Vagina (tissue), 2 donors: ENCODE measurements around the gene LMBR1L. TPM values are rescaled to one million over a fixed set of nuclear protein-coding genes. Genes with fewer than 3 reads are reported as not detected.

ENCODE experiments used
- DNase-seq, 2 donors: peaks; one replicate each; pipeline ENCODE4 v3.0.0-alpha.2; 2017; ENCODE audit errors: extremely low spot score in 2 of 2
- H3K27ac ChIP-seq: fragments of 200-600 bp; sonication (generic); one replicate; pipeline ENCODE4 v1.5.1; 2019
- H3K27me3 ChIP-seq: fragments of 200-600 bp; sonication (generic); one replicate; pipeline ENCODE4 v1.5.1; 2019
- H3K36me3 ChIP-seq, 2 donors: fragments of 200-600 bp; sonication (generic); one replicate each; pipeline ENCODE4 v1.5.1; 2017 to 2019
- H3K4me1 ChIP-seq: fragments of 200-600 bp; sonication (generic); one replicate; pipeline ENCODE4 v1.5.1; 2019
- H3K4me3 ChIP-seq, 2 donors: fragments of 200-600 bp; sonication (generic); 1 replicate in 1 of 2; 2 replicates in 1 of 2; pipeline ENCODE4 v1.5.1; 2016 to 2019
- H3K9me3 ChIP-seq: fragments of 200-600 bp; sonication (generic); one replicate; pipeline ENCODE4 v1.5.1; 2019
- POLR2A ChIP-seq, 2 donors: fragments of 450-650 bp; IDR thresholded peaks; one replicate each; pipeline ENCODE4 v1.6.1; 2017; ENCODE audit warnings: antibody characterized with exemption in 2 of 2, mild to moderate bottlenecking in 2 of 2, moderate library complexity in 2 of 2
- POLR2AphosphoS5 ChIP-seq, 2 donors: sonication (generic); formaldehyde crosslinking; IDR thresholded peaks; one replicate each; pipeline ENCODE4 v1.9.0; 2017; ENCODE audit warnings: antibody characterized with exemption in 2 of 2, mild to moderate bottlenecking in 2 of 2, low read depth in 1 of 2; ENCODE audit not compliant: insufficient read depth in 1 of 2
- intact Hi-C: fragments of 100-400 bp; cut with DNase I; formaldehyde crosslinking; loops from one replicate; pipeline ENCODE4 v1.15.1; 2023
- total RNA-seq: library from RNA; depleted of rRNA; stranded (reverse); fragments of >200 nt; gene quantifications from one replicate; pipeline ENCODE4 v1.2.3, GENCODE V29; 2016
- TF ChIP-seq, protein P1 (sequence below), 3 experiments: fragments of 450-650 bp in 2 of 3; fragments of 200-600 bp in 1 of 3; sonication (generic) in 1 of 3; IDR thresholded peaks; one replicate each; pipeline ENCODE4 v1.5.1; 2017 to 2019; ENCODE audit warnings: antibody characterized with exemption in 3 of 3, mild to moderate bottlenecking in 2 of 3, moderate library complexity in 2 of 3

LMBR1L gene
- total RNA-seq, 1 donor from 2014 or later: 53.3 TPM

DNA sequence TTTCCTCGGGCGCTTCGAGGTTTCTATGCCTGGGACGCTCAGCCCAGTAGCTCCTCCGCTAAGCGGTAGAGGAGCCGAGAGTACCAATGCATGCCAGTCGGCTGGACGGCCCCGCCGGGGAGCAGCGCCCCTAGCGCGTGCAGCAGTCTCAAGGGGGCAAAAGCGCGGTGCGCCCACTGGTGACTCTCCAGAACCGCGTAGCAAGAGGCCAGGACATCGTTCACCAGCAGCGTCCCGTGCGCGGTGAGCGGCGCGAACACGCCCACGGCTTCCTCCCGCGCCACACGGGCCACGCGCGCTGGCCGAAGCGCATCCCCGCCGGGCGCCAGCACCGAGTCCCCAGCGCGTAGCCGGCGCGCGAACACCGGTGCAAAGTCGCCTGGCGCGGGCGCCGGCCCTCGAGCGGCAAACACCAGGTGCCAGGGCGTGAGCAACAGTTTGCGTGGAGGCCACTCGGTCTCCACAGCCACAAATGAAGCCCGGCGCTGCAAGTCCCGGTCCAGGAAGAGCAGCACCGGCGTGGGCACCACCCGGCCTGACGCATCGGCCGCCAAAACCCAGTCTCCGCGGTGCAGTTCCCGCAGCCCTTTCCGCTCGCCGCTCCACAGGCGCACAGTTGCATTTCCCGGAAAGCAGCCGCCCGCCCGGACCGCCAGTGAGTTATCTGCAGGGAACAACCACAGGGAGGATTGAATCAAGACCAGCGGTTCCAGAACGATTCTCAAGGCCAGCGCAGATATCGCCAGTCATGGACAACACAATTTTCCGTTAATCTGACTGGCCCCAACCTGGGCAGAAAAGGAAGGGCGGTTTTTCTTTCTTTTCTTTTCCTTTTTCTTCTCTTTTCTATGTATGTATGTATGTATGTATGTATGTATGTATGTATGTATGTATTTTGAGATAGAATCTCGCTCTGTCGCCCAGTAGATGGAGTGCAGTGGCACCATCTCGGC is 20.6 kb downstream of the LMBR1L start:
- no peak for DNase-seq
- intact Hi-C loops: loop anchor here (2.0 to 10.0 kb wide), 2 partner anchors 31 to 145 kb away; no protein-coding TSS in a partner anchor
- no peak overlapping the region for H3K27ac ChIP-seq

DNA sequence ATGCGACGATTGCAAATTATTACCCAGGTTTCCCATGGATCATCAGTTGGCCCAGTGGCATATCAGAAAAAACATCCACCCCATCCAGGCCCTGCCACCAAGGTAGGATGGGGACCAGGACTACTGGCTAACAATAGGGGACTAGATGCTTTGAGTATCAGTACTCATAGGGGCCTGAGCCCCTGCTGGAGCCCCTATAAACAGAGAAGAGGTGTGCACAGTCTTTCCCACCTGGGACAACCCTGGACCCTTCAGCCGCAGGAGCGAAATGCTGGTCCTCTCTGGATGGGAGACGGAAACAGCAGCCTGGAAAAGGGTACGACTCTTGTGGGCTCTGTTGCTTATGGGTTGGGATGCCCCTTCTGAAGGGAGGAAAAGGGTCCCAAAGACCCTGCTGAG is 21.7 kb downstream of the LMBR1L start:
- Histone ChIP-seq H3K9me3 (no peaks in the 10 kb centered on the region), H3K36me3 (no peaks in the 10 kb centered on the region), H3K4me3 (no peak overlapping the region), H3K27me3 (no peaks in the 10 kb centered on the region), H3K4me1 (peaks cover 47% of the 10 kb centered on the region), H3K27ac (no peak overlapping the region)
- TF ChIP-seq, protein P1, sequence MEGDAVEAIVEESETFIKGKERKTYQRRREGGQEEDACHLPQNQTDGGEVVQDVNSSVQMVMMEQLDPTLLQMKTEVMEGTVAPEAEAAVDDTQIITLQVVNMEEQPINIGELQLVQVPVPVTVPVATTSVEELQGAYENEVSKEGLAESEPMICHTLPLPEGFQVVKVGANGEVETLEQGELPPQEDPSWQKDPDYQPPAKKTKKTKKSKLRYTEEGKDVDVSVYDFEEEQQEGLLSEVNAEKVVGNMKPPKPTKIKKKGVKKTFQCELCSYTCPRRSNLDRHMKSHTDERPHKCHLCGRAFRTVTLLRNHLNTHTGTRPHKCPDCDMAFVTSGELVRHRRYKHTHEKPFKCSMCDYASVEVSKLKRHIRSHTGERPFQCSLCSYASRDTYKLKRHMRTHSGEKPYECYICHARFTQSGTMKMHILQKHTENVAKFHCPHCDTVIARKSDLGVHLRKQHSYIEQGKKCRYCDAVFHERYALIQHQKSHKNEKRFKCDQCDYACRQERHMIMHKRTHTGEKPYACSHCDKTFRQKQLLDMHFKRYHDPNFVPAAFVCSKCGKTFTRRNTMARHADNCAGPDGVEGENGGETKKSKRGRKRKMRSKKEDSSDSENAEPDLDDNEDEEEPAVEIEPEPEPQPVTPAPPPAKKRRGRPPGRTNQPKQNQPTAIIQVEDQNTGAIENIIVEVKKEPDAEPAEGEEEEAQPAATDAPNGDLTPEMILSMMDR (IDR thresholded peaks at IDR 0.05): no peak
- TF ChIP-seq POLR2AphosphoS5 (IDR thresholded peaks at IDR 0.05; ENCODE audit: insufficient read depth in 1 of 2, low read depth in 1 of 2) (no peak), POLR2A (IDR thresholded peaks at IDR 0.05) (no peak)
- intact Hi-C loops: loop anchor here (2.0 kb wide), 1 partner anchor 32 kb away; no protein-coding TSS in a partner anchor
- no peak for DNase-seq

More for the DNA sequence above, 20.6 kb downstream of the LMBR1L start:
- H3K4me3 ChIP-seq: peak overlapping the region; percentile 26 to 49
- H3K36me3 ChIP-seq: no peaks in the 10 kb centered on the region
- H3K9me3 ChIP-seq: no peaks in the 10 kb centered on the region
- H3K4me1 ChIP-seq: peaks cover 59% of the 10 kb centered on the region
- no peaks in the 10 kb centered on the region for H3K27me3 ChIP-seq
- TF ChIP-seq POLR2AphosphoS5 (IDR thresholded peaks at IDR 0.05; ENCODE audit: insufficient read depth in 1 of 2, low read depth in 1 of 2) (no peak), POLR2A (IDR thresholded peaks at IDR 0.05) (no peak)
- TF ChIP-seq, protein P1 (IDR thresholded peaks at IDR 0.05): no peak

DNA sequence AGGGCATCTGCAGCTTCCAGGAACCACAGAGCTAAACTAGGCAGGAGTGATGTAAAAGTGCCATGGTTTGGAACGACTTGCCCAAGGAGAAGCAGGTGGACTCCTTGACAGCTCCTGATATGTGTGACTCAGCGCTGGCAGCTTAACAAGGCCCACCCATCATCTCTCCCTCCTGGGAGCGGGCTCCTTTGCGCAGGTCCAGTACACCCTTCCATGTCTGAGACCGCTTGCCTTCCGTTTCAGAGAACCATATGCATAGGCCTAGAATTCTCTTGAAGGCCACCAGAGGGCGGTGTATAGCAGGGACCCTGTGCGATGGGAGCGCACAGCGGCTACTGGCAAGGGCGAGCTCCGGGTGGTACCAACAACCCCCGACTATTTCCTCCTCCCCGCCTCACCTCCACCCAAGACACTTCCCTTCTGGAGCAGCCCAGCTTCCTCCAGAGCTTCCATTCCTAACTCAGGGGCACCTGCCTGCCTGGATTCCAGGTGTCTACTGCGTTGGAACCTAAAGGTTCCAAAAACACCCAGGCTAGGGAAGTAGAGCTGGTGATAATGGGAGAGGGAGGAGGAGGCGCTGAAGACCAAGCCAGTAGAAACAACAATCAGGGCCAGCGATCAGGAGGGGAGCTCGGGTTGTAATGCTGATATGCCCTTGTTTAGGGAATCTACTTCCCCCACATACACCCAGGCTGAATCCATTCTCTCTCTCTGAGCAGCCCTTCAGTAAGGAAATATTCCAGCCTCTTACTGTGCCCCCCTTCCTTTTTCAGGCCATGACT is 22.3 kb downstream of the LMBR1L start:
- H3K27ac ChIP-seq: peak overlapping the region; percentile 11
- peak overlapping the region in 1 of 2 donors; percentile 31 for H3K4me3 ChIP-seq
- H3K9me3 ChIP-seq: no peaks in the 10 kb centered on the region
- H3K4me1 ChIP-seq: peaks cover 41% of the 10 kb centered on the region
- H3K27me3 ChIP-seq: no peaks in the 10 kb centered on the region
- H3K36me3 ChIP-seq: no peaks in the 10 kb centered on the region
- DNase-seq: peak in 1 of 2 donors; percentile 92
- intact Hi-C loops: loop anchor here (2.0 kb wide), 1 partner anchor 32 kb away; no protein-coding TSS in a partner anchor
- TF ChIP-seq, protein P1 (IDR thresholded peaks at IDR 0.05): peak; percentile 66 to 84 (median 80)
- TF ChIP-seq POLR2A (IDR thresholded peaks at IDR 0.05) (no peak), POLR2AphosphoS5 (IDR thresholded peaks at IDR 0.05; ENCODE audit: insufficient read depth in 1 of 2, low read depth in 1 of 2) (peak in 1 of 2 donors; percentile 76)

DNA sequence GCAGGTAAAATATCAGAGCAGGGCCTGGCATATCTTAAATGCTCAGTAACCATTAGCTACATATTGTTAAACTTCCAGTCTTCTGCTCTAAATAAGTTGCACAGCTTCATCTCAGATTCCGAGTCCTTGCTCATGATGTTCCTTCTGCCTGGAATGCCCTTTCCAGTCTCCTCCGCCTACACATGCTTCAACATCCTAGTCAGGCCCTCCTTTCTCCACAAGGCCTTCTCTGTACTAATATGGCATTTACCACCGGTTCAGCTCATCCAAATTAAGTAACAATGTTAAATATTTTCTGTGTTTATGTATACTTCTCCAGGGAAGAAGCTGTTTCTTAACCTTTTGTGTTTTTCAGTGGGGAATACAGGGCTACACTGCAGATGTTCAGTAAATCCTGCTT is 24.5 kb downstream of the LMBR1L start:
- H3K4me3 ChIP-seq: no peak overlapping the region
- no peaks in the 10 kb centered on the region for H3K9me3 ChIP-seq
- no peak for DNase-seq
- no peak overlapping the region for H3K27ac ChIP-seq
- peaks cover 24% of the 10 kb centered on the region for H3K4me1 ChIP-seq
- H3K36me3 ChIP-seq: no peaks in the 10 kb centered on the region
- TF ChIP-seq POLR2AphosphoS5 (IDR thresholded peaks at IDR 0.05; ENCODE audit: insufficient read depth in 1 of 2, low read depth in 1 of 2): no peak
- TF ChIP-seq, protein P1 (IDR thresholded peaks at IDR 0.05): no peak
- no peak for TF ChIP-seq POLR2A (IDR thresholded peaks at IDR 0.05)
- intact Hi-C loops: no loop called here
- no peaks in the 10 kb centered on the region for H3K27me3 ChIP-seq
